ENCODE measurements around the gene ZSCAN31. TPM values are rescaled to one million over a fixed set of nuclear protein-coding genes. Genes with fewer than 3 reads are reported as not detected.
A peak's percentile ranks its signal among the peaks of the same experiment; 100 is the strongest.

Gene ZSCAN31
- total and polyA plus RNA-seq, 9 of the 15 experiments (the other 6 are each of a cell fraction or from before 2014, with no cell fraction given), result 3.9 to 12.1 (median 7.0) TPM

GRCh38 chr6:28335040-28335563, 846 bp downstream of the ZSCAN31 start (continued):
- TF ChIP-seq SOX6 (IDR thresholded peaks at IDR 0.05) (peak; percentile 97), E2F6 (IDR thresholded peaks at IDR 0.05; ENCODE audit: borderline replicate concordance in 1 of 2, extremely low read depth in 1 of 2, insufficient read depth in 1 of 2, insufficient read length in 1 of 2, low read depth in 1 of 2, low read length in 1 of 2, poor library complexity in 1 of 2, severe bottlenecking in 1 of 2) (no peak), ZBTB2 (IDR thresholded peaks at IDR 0.05) (peak; percentile 78), HMGN3 (IDR thresholded peaks at IDR 0.05; ENCODE audit: borderline replicate concordance, extremely low read depth, insufficient read length, low read depth, low read length) (no peak), TCF15 (CRISPR knock-in tag; IDR thresholded peaks at IDR 0.05) (no peak), ARID1B (IDR thresholded peaks at IDR 0.05) (peak; percentile 99), HLTF (IDR thresholded peaks at IDR 0.05) (0 out of 2 replicates have a peak, but pooled peaks have one; percentile 44), TCF7L2 (IDR thresholded peaks at IDR 0.05; ENCODE audit: low read depth, low read length) (0 out of 2 replicates have a peak, but pooled peaks have one; percentile 38), ZNF449 (CRISPR knock-in tag; IDR thresholded peaks at IDR 0.05) (peak; percentile 30; the same call in 1 of the 2 replicates), POLR2H (tag; IDR thresholded peaks at IDR 0.05; ENCODE audit: low read depth) (no peak), PHF8 (IDR thresholded peaks at IDR 0.05; ENCODE audit: borderline replicate concordance, low read length) (no peak; the same call in 1 of the 2 replicates), ZNF511 (CRISPR knock-in tag; IDR thresholded peaks at IDR 0.05) (no peak), CREB3 (tag; conservative IDR thresholded peaks at IDR 0.05; ENCODE audit: low read depth) (peak; percentile 55; the same call in 1 of the 2 replicates), ZNF586 (CRISPR knock-in tag; conservative IDR thresholded peaks at IDR 0.05) (no peak), SMAD1 (IDR thresholded peaks at IDR 0.05; ENCODE audit: low read depth, low read length, partially characterized antibody) (peak; percentile 72), MECOM (CRISPR knock-in tag; IDR thresholded peaks at IDR 0.05) (peak; percentile 73), KDM2B (CRISPR knock-in tag; IDR thresholded peaks at IDR 0.05) (0 out of 2 replicates have a peak, but pooled peaks have one; percentile 13), CLOCK (CRISPR knock-in tag; IDR thresholded peaks at IDR 0.05; ENCODE audit: borderline replicate concordance) (peak; percentile 67; the same call in 1 of the 2 replicates)

Data from K562 (cell line).